WTC11 (cell line): ENCODE data around the gene FNIP2. TPM values are rescaled to one million over a fixed set of nuclear protein-coding genes. Genes with fewer than 3 reads are reported as not detected.

Source experiments
- ATAC-seq: fragments of 200-7000 bp; cut with Tn5 transposase; 2 replicates; pipeline ENCODE4 v1.10.0; 2021; ENCODE audit warnings: mild to moderate bottlenecking, moderate library complexity
- CTCF ChIA-PET: fragments of 300-600 bp; sonication (Branson Sonifier 250); formaldehyde crosslinking; loops from one replicate; lab custom pipeline; 2021; ENCODE audit warnings: antibody characterized with exemption; lab: Charles Lee
- POLR2A ChIA-PET: fragments of 350-600 bp; sonication (Branson Sonifier 250); formaldehyde crosslinking; loops from one replicate; lab custom pipeline; 2021; ENCODE audit warnings: antibody characterized with exemption; lab: Charles Lee
- DNase-seq: peaks from one replicate; pipeline ENCODE4 v3.0.0; 2021; ENCODE audit warnings: low spot score
- H3K27ac Mint-ChIP-seq: 2 replicates; pipeline ENCODE4 v1.8.0; 2021; ENCODE audit warnings: mixed read lengths
- H3K27me3 Mint-ChIP-seq: 2 replicates; pipeline ENCODE4 v1.8.0; 2021; ENCODE audit warnings: low read depth, mild to moderate bottlenecking, moderate library complexity, mixed read lengths
- H3K36me3 Mint-ChIP-seq: 2 replicates; pipeline ENCODE4 v1.8.0; 2021; ENCODE audit warnings: mixed read lengths
- H3K4me1 Mint-ChIP-seq: 2 replicates; pipeline ENCODE4 v1.8.0; 2022; ENCODE audit warnings: mixed read lengths
- H3K4me3 Mint-ChIP-seq: 2 replicates; pipeline ENCODE4 v1.8.0; 2021; ENCODE audit warnings: mild to moderate bottlenecking, moderate library complexity, mixed read lengths
- H3K9me3 Mint-ChIP-seq: 2 replicates; pipeline ENCODE4 v1.8.0; 2021; ENCODE audit warnings: mixed read lengths
- CREB1 ChIP-seq: sonication (generic); formaldehyde crosslinking; IDR thresholded peaks from 2 replicates; pipeline ENCODE4 v1.8.0; 2023; ENCODE audit warnings: mild to moderate bottlenecking, missing genetic modification reagents
- ESRRA ChIP-seq: sonication (generic); formaldehyde crosslinking; IDR thresholded peaks from 2 replicates; pipeline ENCODE4 v1.8.1; 2022; ENCODE audit warnings: mild to moderate bottlenecking, missing genetic modification reagents, borderline replicate concordance
- ETV6 ChIP-seq: sonication (generic); formaldehyde crosslinking; IDR thresholded peaks from 2 replicates; pipeline ENCODE4 v1.8.1; 2022; ENCODE audit warnings: mild to moderate bottlenecking, missing genetic modification reagents
- FOXK1 ChIP-seq: sonication (generic); formaldehyde crosslinking; IDR thresholded peaks from 2 replicates; pipeline ENCODE4 v1.8.0; 2022; ENCODE audit warnings: mild to moderate bottlenecking, moderate library complexity, missing genetic modification reagents
- GABPB1 ChIP-seq: sonication (generic); formaldehyde crosslinking; IDR thresholded peaks from 2 replicates; pipeline ENCODE4 v1.8.1; 2023; ENCODE audit warnings: mild to moderate bottlenecking, missing genetic modification reagents
- GRHL2 ChIP-seq: fragments of 250-450 bp; sonication (Bioruptor Pico); IDR thresholded peaks from 2 replicates; pipeline ENCODE4 v1.8.0; 2022; ENCODE audit warnings: mild to moderate bottlenecking, moderate library complexity; ENCODE audit not compliant: insufficient replicate concordance, severe bottlenecking
- GTF2I ChIP-seq: fragments of 250-450 bp; sonication (Bioruptor Pico); conservative IDR thresholded peaks from 2 replicates; pipeline ENCODE4 v1.4.0; 2021; ENCODE audit warnings: mild to moderate bottlenecking
- HMGA2 ChIP-seq: fragments of 250-450 bp; sonication (Bioruptor Pico); IDR thresholded peaks from 2 replicates; pipeline ENCODE4 v1.4.0; 2021; ENCODE audit warnings: mild to moderate bottlenecking, moderate library complexity
- IRF2 ChIP-seq: sonication (generic); formaldehyde crosslinking; IDR thresholded peaks from 2 replicates; pipeline ENCODE4 v1.8.0; 2022; ENCODE audit warnings: low read depth, missing genetic modification reagents, borderline replicate concordance
- NFYB ChIP-seq: sonication (generic); formaldehyde crosslinking; conservative IDR thresholded peaks from 2 replicates; pipeline ENCODE4 v1.8.0; 2022; ENCODE audit warnings: low read depth, missing genetic modification reagents
- PRRX2 ChIP-seq: fragments of 250-450 bp; sonication (Bioruptor Pico); IDR thresholded peaks from 2 replicates; pipeline ENCODE4 v1.8.0; 2021; ENCODE audit warnings: mild to moderate bottlenecking
- RELA ChIP-seq: sonication (generic); formaldehyde crosslinking; IDR thresholded peaks from 2 replicates; pipeline ENCODE4 v1.8.1; 2022; ENCODE audit warnings: missing genetic modification reagents, mild to moderate bottlenecking, borderline replicate concordance
- ZNF232 ChIP-seq: sonication (generic); formaldehyde crosslinking; IDR thresholded peaks from 2 replicates; pipeline ENCODE4 v1.8.0; 2022; ENCODE audit warnings: mild to moderate bottlenecking, missing genetic modification reagents
- ZNF396 ChIP-seq: fragments of 250-450 bp; sonication (Bioruptor Pico); IDR thresholded peaks from 2 replicates; pipeline ENCODE4 v1.8.0; 2021; ENCODE audit warnings: mild to moderate bottlenecking, moderate library complexity, borderline replicate concordance
- ZNF423 ChIP-seq: fragments of 250-450 bp; sonication (Bioruptor Pico); IDR thresholded peaks from 2 replicates; pipeline ENCODE4 v2.1.2; 2022; ENCODE audit warnings: mild to moderate bottlenecking, moderate library complexity
- ZNF671 ChIP-seq: fragments of 250-450 bp; sonication (Bioruptor Pico); IDR thresholded peaks from 2 replicates; pipeline ENCODE4 v1.8.0; 2021; ENCODE audit warnings: mild to moderate bottlenecking
- total RNA-seq: library from RNA; stranded (reverse); gene quantifications from 3 replicates; pipeline ENCODE4 v1.2.3, GENCODE V29; 2021
- TF ChIP-seq, protein P1 (sequence below): fragments of 200-600 bp; IDR thresholded peaks from 2 replicates; pipeline ENCODE4 v1.8.0; 2022; ENCODE audit warnings: antibody characterized with exemption
- TF ChIP-seq, protein P2 (sequence below): sonication (generic); formaldehyde crosslinking; IDR thresholded peaks from 2 replicates; pipeline ENCODE4 v1.8.1; 2023; ENCODE audit warnings: mild to moderate bottlenecking, missing genetic modification reagents, moderate library complexity
- TF ChIP-seq, protein P3 (sequence below): fragments of 250-450 bp; sonication (Bioruptor Pico); IDR thresholded peaks from 2 replicates; pipeline ENCODE4 v1.8.0; 2021; ENCODE audit warnings: mild to moderate bottlenecking
- TF ChIP-seq, protein P4 (sequence below): fragments of 250-450 bp; sonication (Bioruptor Pico); IDR thresholded peaks from 2 replicates; pipeline ENCODE4 v1.9.0; 2021; ENCODE audit warnings: moderate library complexity, mild to moderate bottlenecking, inconsistent platforms, borderline replicate concordance
- TF ChIP-seq, protein P5 (sequence below): sonication (generic); formaldehyde crosslinking; IDR thresholded peaks from 2 replicates; pipeline ENCODE4 v1.8.0; 2022; ENCODE audit warnings: mild to moderate bottlenecking, missing genetic modification reagents
- TF ChIP-seq, protein P6 (sequence below): sonication (generic); formaldehyde crosslinking; IDR thresholded peaks from 2 replicates; pipeline ENCODE4 v1.8.1; 2022; ENCODE audit warnings: low read depth, mild to moderate bottlenecking, moderate library complexity, missing genetic modification reagents, borderline replicate concordance
- TF ChIP-seq, protein P7 (sequence below): sonication (generic); formaldehyde crosslinking; IDR thresholded peaks from 2 replicates; pipeline ENCODE4 v1.8.1; 2022; ENCODE audit warnings: low read depth, missing genetic modification reagents, borderline replicate concordance
- TF ChIP-seq, protein P8 (sequence below): sonication (generic); formaldehyde crosslinking; conservative IDR thresholded peaks from 2 replicates; pipeline ENCODE4 v1.8.1; 2022; ENCODE audit warnings: mild to moderate bottlenecking, missing genetic modification reagents

FNIP2 gene
- total RNA-seq, 1 experiment from 2014 or later: 8.6 TPM

DNA sequence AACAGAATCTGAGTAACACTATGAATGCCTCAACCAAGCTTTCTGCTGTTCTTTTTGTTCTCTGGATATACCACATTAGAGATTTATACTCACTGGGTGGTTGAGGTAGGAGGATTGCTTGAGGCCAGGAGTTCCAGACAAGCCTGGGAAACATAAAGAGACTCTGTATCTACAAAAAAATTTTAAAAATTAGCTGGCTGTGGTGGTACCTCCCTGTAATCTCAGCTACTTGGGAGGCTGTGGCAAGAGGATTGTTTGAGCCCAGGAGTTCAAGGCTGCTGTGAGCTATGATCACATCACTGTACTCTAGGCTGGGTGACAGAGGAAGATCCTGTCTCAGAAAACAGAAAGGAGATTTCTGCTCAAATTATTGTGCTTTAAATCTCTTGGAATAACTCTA, 172.5 kb downstream of the FNIP2 start (continued):
- TF ChIP-seq, protein P1, sequence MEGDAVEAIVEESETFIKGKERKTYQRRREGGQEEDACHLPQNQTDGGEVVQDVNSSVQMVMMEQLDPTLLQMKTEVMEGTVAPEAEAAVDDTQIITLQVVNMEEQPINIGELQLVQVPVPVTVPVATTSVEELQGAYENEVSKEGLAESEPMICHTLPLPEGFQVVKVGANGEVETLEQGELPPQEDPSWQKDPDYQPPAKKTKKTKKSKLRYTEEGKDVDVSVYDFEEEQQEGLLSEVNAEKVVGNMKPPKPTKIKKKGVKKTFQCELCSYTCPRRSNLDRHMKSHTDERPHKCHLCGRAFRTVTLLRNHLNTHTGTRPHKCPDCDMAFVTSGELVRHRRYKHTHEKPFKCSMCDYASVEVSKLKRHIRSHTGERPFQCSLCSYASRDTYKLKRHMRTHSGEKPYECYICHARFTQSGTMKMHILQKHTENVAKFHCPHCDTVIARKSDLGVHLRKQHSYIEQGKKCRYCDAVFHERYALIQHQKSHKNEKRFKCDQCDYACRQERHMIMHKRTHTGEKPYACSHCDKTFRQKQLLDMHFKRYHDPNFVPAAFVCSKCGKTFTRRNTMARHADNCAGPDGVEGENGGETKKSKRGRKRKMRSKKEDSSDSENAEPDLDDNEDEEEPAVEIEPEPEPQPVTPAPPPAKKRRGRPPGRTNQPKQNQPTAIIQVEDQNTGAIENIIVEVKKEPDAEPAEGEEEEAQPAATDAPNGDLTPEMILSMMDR: no peak
- TF ChIP-seq PRRX2 (CRISPR knock-in tag): no peak
- no peak for TF ChIP-seq HMGA2 (CRISPR knock-in tag)
- TF ChIP-seq FOXK1 (CRISPR knock-in tag): no peak
- TF ChIP-seq ESRRA (CRISPR knock-in tag): no peak
- TF ChIP-seq GRHL2 (CRISPR knock-in tag): no peak
- TF ChIP-seq, protein P2, sequence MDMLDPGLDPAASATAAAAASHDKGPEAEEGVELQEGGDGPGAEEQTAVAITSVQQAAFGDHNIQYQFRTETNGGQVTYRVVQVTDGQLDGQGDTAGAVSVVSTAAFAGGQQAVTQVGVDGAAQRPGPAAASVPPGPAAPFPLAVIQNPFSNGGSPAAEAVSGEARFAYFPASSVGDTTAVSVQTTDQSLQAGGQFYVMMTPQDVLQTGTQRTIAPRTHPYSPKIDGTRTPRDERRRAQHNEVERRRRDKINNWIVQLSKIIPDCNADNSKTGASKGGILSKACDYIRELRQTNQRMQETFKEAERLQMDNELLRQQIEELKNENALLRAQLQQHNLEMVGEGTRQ (CRISPR knock-in tag): no peak
- TF ChIP-seq, protein P3, sequence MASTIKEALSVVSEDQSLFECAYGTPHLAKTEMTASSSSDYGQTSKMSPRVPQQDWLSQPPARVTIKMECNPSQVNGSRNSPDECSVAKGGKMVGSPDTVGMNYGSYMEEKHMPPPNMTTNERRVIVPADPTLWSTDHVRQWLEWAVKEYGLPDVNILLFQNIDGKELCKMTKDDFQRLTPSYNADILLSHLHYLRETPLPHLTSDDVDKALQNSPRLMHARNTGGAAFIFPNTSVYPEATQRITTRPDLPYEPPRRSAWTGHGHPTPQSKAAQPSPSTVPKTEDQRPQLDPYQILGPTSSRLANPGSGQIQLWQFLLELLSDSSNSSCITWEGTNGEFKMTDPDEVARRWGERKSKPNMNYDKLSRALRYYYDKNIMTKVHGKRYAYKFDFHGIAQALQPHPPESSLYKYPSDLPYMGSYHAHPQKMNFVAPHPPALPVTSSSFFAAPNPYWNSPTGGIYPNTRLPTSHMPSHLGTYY (CRISPR knock-in tag): no peak
- TF ChIP-seq ETV6 (CRISPR knock-in tag): no peak
- TF ChIP-seq, protein P4, sequence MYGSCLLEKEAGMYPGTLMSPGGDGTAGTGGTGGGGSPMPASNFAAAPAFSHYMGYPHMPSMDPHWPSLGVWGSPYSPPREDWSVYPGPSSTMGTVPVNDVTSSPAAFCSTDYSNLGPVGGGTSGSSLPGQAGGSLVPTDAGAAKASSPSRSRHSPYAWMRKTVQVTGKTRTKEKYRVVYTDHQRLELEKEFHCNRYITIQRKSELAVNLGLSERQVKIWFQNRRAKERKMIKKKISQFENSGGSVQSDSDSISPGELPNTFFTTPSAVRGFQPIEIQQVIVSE (CRISPR knock-in tag): no peak
- TF ChIP-seq GTF2I: no peak
- TF ChIP-seq, protein P5, sequence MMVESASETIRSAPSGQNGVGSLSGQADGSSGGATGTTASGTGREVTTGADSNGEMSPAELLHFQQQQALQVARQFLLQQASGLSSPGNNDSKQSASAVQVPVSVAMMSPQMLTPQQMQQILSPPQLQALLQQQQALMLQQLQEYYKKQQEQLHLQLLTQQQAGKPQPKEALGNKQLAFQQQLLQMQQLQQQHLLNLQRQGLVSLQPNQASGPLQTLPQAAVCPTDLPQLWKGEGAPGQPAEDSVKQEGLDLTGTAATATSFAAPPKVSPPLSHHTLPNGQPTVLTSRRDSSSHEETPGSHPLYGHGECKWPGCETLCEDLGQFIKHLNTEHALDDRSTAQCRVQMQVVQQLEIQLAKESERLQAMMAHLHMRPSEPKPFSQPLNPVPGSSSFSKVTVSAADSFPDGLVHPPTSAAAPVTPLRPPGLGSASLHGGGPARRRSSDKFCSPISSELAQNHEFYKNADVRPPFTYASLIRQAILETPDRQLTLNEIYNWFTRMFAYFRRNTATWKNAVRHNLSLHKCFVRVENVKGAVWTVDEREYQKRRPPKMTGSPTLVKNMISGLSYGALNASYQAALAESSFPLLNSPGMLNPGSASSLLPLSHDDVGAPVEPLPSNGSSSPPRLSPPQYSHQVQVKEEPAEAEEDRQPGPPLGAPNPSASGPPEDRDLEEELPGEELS (CRISPR knock-in tag): no peak

DNA sequence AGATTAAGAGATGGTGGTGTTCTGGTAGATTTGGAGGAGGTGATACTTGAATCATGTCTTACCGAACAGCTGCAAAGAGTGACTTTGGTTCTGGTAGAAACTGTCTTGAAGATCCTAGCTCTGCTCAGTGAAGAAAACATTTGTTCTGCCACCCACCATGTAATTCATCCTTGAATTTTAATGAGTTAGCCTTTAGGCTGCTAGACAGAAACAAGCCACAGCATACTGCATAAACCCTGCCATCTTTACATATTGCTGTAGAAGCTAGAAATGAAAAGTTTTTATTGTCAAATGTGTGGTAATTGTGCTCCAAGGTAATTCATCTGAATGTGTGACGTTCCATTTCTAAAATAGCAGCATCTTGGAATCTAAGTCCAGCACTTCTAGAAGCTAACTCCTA, 173.1 kb downstream of the FNIP2 start:
- Mint-ChIP-seq H3K27ac (no peak overlapping the region), H3K36me3 (no peaks in the 10 kb centered on the region), H3K9me3 (no peaks in the 10 kb centered on the region)
- ATAC-seq: no peak
- CTCF ChIA-PET: no interaction called here
- POLR2A ChIA-PET: no interaction called here
- no peak for TF ChIP-seq PRRX2 (CRISPR knock-in tag)
- no peak for TF ChIP-seq ZNF671
- TF ChIP-seq ZNF396 (CRISPR knock-in tag): no peak
- no peak for TF ChIP-seq ZNF423 (CRISPR knock-in tag)
- TF ChIP-seq, all 79 proteins: peak for 0
- Mint-ChIP-seq H3K4me3 (no peak overlapping the region), H3K27me3 (no peaks in the 10 kb centered on the region), H3K4me1 (peaks cover 12% of the 10 kb centered on the region)
- no peak for DNase-seq

DNA sequence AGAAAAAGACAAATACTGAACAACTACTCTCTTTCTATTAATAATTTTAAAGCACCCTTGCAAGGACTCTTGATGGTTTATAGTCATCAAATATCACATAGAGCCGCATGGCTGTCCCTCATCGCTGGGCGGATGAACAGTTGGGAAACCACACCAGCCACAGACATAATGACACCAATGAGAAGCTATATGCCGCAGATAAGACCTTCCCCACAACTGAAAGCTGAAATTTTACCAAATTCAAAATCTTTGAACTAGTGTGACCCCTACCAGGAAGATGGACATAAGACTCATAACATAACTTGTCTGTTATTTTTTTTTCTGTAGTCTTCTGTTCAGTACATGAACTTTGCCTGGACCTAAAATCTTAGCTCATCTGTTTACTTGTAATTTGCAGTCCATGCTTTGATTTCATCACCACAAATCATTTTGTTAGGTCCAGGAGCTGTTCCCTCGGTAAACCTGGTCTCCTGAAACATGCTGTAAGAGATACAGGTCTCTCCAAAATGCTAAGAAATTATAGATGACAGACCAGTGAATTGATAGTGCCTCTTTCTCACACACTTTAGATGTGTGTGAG, 176.8 kb downstream of the FNIP2 start:
- H3K4me3 Mint-ChIP-seq: no peak overlapping the region
- POLR2A ChIA-PET: no interaction called here
- H3K4me1 Mint-ChIP-seq: peaks cover 19% of the 10 kb centered on the region
- H3K9me3 Mint-ChIP-seq: peaks cover 3% of the 10 kb centered on the region
- no peak overlapping the region for H3K27ac Mint-ChIP-seq
- ATAC-seq (no peak), DNase-seq (no peak)
- H3K36me3 Mint-ChIP-seq: no peaks in the 10 kb centered on the region
- H3K27me3 Mint-ChIP-seq: no peaks in the 10 kb centered on the region
- CTCF ChIA-PET: no interaction called here
- TF ChIP-seq NFYB (CRISPR knock-in tag): no peak
- no peak for TF ChIP-seq ZNF232 (CRISPR knock-in tag)
- TF ChIP-seq GABPB1 (CRISPR knock-in tag): no peak
- TF ChIP-seq RELA (CRISPR knock-in tag): no peak
- TF ChIP-seq IRF2: no peak
- no peak for TF ChIP-seq HMGA2 (CRISPR knock-in tag)
- no peak for TF ChIP-seq CREB1
- TF ChIP-seq, protein P6, sequence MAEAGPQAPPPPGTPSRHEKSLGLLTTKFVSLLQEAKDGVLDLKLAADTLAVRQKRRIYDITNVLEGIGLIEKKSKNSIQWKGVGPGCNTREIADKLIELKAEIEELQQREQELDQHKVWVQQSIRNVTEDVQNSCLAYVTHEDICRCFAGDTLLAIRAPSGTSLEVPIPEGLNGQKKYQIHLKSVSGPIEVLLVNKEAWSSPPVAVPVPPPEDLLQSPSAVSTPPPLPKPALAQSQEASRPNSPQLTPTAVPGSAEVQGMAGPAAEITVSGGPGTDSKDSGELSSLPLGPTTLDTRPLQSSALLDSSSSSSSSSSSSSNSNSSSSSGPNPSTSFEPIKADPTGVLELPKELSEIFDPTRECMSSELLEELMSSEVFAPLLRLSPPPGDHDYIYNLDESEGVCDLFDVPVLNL (CRISPR knock-in tag): no peak
- TF ChIP-seq, protein P7, sequence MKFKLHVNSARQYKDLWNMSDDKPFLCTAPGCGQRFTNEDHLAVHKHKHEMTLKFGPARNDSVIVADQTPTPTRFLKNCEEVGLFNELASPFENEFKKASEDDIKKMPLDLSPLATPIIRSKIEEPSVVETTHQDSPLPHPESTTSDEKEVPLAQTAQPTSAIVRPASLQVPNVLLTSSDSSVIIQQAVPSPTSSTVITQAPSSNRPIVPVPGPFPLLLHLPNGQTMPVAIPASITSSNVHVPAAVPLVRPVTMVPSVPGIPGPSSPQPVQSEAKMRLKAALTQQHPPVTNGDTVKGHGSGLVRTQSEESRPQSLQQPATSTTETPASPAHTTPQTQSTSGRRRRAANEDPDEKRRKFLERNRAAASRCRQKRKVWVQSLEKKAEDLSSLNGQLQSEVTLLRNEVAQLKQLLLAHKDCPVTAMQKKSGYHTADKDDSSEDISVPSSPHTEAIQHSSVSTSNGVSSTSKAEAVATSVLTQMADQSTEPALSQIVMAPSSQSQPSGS (CRISPR knock-in tag): no peak
- TF ChIP-seq, protein P8, sequence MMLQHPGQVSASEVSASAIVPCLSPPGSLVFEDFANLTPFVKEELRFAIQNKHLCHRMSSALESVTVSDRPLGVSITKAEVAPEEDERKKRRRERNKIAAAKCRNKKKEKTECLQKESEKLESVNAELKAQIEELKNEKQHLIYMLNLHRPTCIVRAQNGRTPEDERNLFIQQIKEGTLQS (CRISPR knock-in tag): no peak
